Skeletal muscle tissue (tissue), 4 donors: Measurements from ENCODE around the gene EAF2. TPM values are rescaled to one million over a fixed set of nuclear protein-coding genes. Genes with fewer than 3 reads are reported as not detected.

Experiments
- H3K27ac ChIP-seq: one replicate; pipeline ENCODE4 v1.7.0; 2013; ENCODE audit warnings: mild to moderate bottlenecking, low read depth, low read length, inconsistent platforms
- H3K27me3 ChIP-seq, 3 donors: one replicate each; pipeline ENCODE4 v1.7.0; 2013; ENCODE audit warnings: low read length in 3 of 3; ENCODE audit not compliant: control insufficient read depth in 3 of 3, insufficient read depth in 3 of 3
- H3K36me3 ChIP-seq, 3 donors: one replicate each; pipeline ENCODE4 v1.7.0; 2013; ENCODE audit warnings: low read length in 3 of 3; ENCODE audit not compliant: control insufficient read depth in 3 of 3, insufficient read depth in 3 of 3
- H3K4me1 ChIP-seq, 3 donors: one replicate each; pipeline ENCODE4 v1.7.0; 2013; ENCODE audit warnings: low read length in 3 of 3, mild to moderate bottlenecking in 3 of 3; ENCODE audit not compliant: control insufficient read depth in 3 of 3, insufficient read depth in 3 of 3
- H3K4me3 ChIP-seq, 3 donors: one replicate each; pipeline ENCODE4 v1.7.0; 2013; ENCODE audit warnings: low read length in 3 of 3
- H3K9ac ChIP-seq, 3 donors: one replicate each; pipeline ENCODE4 v1.7.0; 2013; ENCODE audit warnings: low read length in 3 of 3, mild to moderate bottlenecking in 3 of 3, moderate library complexity in 2 of 3, low read depth in 1 of 3
- H3K9me3 ChIP-seq, 3 donors: one replicate each; pipeline ENCODE4 v1.7.0; 2013; ENCODE audit warnings: low read length in 3 of 3; ENCODE audit not compliant: control insufficient read depth in 3 of 3
- total RNA-seq: library from RNA; depleted of rRNA; stranded (reverse); fragments of >200 nt; gene quantifications from one replicate; pipeline ENCODE4 v1.2.3, GENCODE V29; 2014
- donor health status: Osteomylitis.

Gene EAF2
- total RNA-seq, 1 donor from 2014 or later, result 12.5 TPM

GRCh38 chr3:121818578-121818977 lies 16.4 kb upstream of the EAF2 start:
- Histone ChIP-seq H3K36me3 (peaks cover 7 to 22% (median 17%) of the 10 kb centered on the region in 3 donors), H3K27ac (no peak overlapping the region), H3K4me3 (no peak overlapping the region)

GRCh38 chr3:121819236-121819635 lies 15.8 kb upstream of the EAF2 start:
- Histone ChIP-seq H3K4me3 (no peak overlapping the region), H3K36me3 (peaks cover 7 to 27% (median 23%) of the 10 kb centered on the region in 3 donors), H3K9ac (no peak overlapping the region), H3K9me3 (peaks cover 0 to 3% (median 0%) of the 10 kb centered on the region in 3 donors), H3K4me1 (no peaks in the 10 kb centered on the region), H3K27ac (no peak overlapping the region), H3K27me3 (no peaks in the 10 kb centered on the region)

More at GRCh38 chr3:121818578-121818977, 16.4 kb upstream of the EAF2 start:
- Histone ChIP-seq H3K27me3 (no peaks in the 10 kb centered on the region), H3K9me3 (peaks cover 0 to 3% (median 0%) of the 10 kb centered on the region in 3 donors), H3K9ac (no peak overlapping the region), H3K4me1 (no peaks in the 10 kb centered on the region)

GRCh38 chr3:121821421-121822199 lies 13.4 kb upstream of the EAF2 start:
- Histone ChIP-seq H3K9ac (no peak overlapping the region), H3K36me3 (peaks cover 13 to 42% (median 39%) of the 10 kb centered on the region in 3 donors), H3K27me3 (no peaks in the 10 kb centered on the region), H3K9me3 (peaks cover 0 to 3% (median 0%) of the 10 kb centered on the region in 3 donors), H3K4me3 (no peak overlapping the region), H3K27ac (no peak overlapping the region), H3K4me1 (no peaks in the 10 kb centered on the region)

GRCh38 chr3:121822973-121823372 lies 12.0 kb upstream of the EAF2 start:
- Histone ChIP-seq H3K27ac (no peak overlapping the region), H3K4me3 (no peak overlapping the region), H3K36me3 (peaks cover 9 to 45% (median 36%) of the 10 kb centered on the region in 3 donors), H3K9me3 (peaks cover 0 to 3% (median 0%) of the 10 kb centered on the region in 3 donors), H3K27me3 (no peaks in the 10 kb centered on the region), H3K4me1 (no peaks in the 10 kb centered on the region), H3K9ac (no peak overlapping the region)

- no peaks in the 10 kb centered on the region for H3K9me3 ChIP-seq
Observed at GRCh38 chr3:121834157-121834670, 795 bp upstream of the EAF2 start.

GRCh38 chr3:121835465-121835801 lies 424 bp downstream of the EAF2 start:
- H3K9ac ChIP-seq, result peak overlapping the region; percentile 81 to 92 (median 90)
- no peaks in the 10 kb centered on the region for H3K27me3 ChIP-seq
- peak overlapping the region; percentile 82 to 89 (median 86) for H3K4me3 ChIP-seq
- H3K27ac ChIP-seq, result peak overlapping the region; percentile 88
- H3K4me1 ChIP-seq, result peaks cover 11 to 21% (median 18%) of the 10 kb centered on the region in 3 donors
- H3K36me3 ChIP-seq, result peaks cover 0 to 4% (median 0%) of the 10 kb centered on the region in 3 donors
- H3K9me3 ChIP-seq, result no peaks in the 10 kb centered on the region

More at GRCh38 chr3:121834157-121834670, 795 bp upstream of the EAF2 start:
- Histone ChIP-seq H3K36me3 (peaks cover 0 to 4% (median 0%) of the 10 kb centered on the region in 3 donors), H3K27ac (peak overlapping the region; percentile 88), H3K27me3 (no peaks in the 10 kb centered on the region), H3K4me1 (peaks cover 11 to 21% (median 18%) of the 10 kb centered on the region in 3 donors), H3K9ac (peak overlapping the region; percentile 81 to 92 (median 90)), H3K4me3 (peak overlapping the region; percentile 82 to 89 (median 86))

- Histone ChIP-seq H3K9ac (no peak overlapping the region), H3K36me3 (no peaks in the 10 kb centered on the region), H3K4me3 (peak overlapping the region in 2 of 3 donors; percentile 82 to 89), H3K9me3 (no peaks in the 10 kb centered on the region), H3K4me1 (peaks cover 11 to 21% (median 18%) of the 10 kb centered on the region in 3 donors), H3K27me3 (no peaks in the 10 kb centered on the region), H3K27ac (no peak overlapping the region)
Observed at GRCh38 chr3:121836064-121836463, 1.1 kb downstream of the EAF2 start.

- H3K27me3 ChIP-seq, result no peaks in the 10 kb centered on the region
- no peaks in the 10 kb centered on the region for H3K9me3 ChIP-seq
- no peak overlapping the region for H3K9ac ChIP-seq
- no peak overlapping the region for H3K27ac ChIP-seq
- no peaks in the 10 kb centered on the region for H3K36me3 ChIP-seq
- H3K4me3 ChIP-seq, result no peak overlapping the region
- peaks cover 11 to 21% (median 18%) of the 10 kb centered on the region in 3 donors for H3K4me1 ChIP-seq
Observed at GRCh38 chr3:121836481-121836880, 1.5 kb downstream of the EAF2 start.

GRCh38 chr3:121839962-121840361 lies 5.0 kb downstream of the EAF2 start:
- peaks cover 0 to 3% (median 2%) of the 10 kb centered on the region in 3 donors for H3K36me3 ChIP-seq
- no peak overlapping the region for H3K27ac ChIP-seq
- no peak overlapping the region for H3K9ac ChIP-seq
- H3K27me3 ChIP-seq, result no peaks in the 10 kb centered on the region
- peaks cover 4 to 7% (median 5%) of the 10 kb centered on the region in 3 donors for H3K4me1 ChIP-seq
- H3K4me3 ChIP-seq, result no peak overlapping the region
- no peaks in the 10 kb centered on the region for H3K9me3 ChIP-seq

GRCh38 chr3:121844892-121845291 lies 9.9 kb downstream of the EAF2 start:
- no peaks in the 10 kb centered on the region for H3K4me1 ChIP-seq
- no peak overlapping the region for H3K27ac ChIP-seq
- no peak overlapping the region for H3K9ac ChIP-seq
- peaks cover 0 to 4% (median 2%) of the 10 kb centered on the region in 3 donors for H3K36me3 ChIP-seq
- no peak overlapping the region for H3K4me3 ChIP-seq
- H3K9me3 ChIP-seq, result no peaks in the 10 kb centered on the region
- H3K27me3 ChIP-seq, result no peaks in the 10 kb centered on the region
